K562 (cell line): ENCODE results near the gene PCBD1. TPM values are rescaled to one million over a fixed set of nuclear protein-coding genes. Genes with fewer than 3 reads are reported as not detected.

Source experiments
- CLOCK ChIP-seq: fragments of 250-450 bp; sonication (Bioruptor Pico); IDR thresholded peaks from 2 replicates; pipeline ENCODE4 v1.4.0; 2020; ENCODE audit warnings: mild to moderate bottlenecking, moderate library complexity, borderline replicate concordance
- ELK1 ChIP-seq: sonication (generic); formaldehyde crosslinking; IDR thresholded peaks from 2 replicates; pipeline ENCODE4 v1.8.1; 2022; ENCODE audit warnings: missing genetic modification reagents
- ESRRA ChIP-seq: fragments of 450-650 bp; IDR thresholded peaks from 2 replicates; pipeline ENCODE4 v1.6.1; 2014; ENCODE audit warnings: low read depth, mild to moderate bottlenecking, moderate library complexity, borderline replicate concordance
- FIP1L1 ChIP-seq: fragments of 200-400 bp; formaldehyde crosslinking; IDR thresholded peaks from 2 replicates; pipeline ENCODE4 v1.6.1; 2018; ENCODE audit warnings: mild to moderate bottlenecking, low read depth, low read length; ENCODE audit not compliant: poor library complexity, severe bottlenecking
- HNRNPK ChIP-seq: fragments of 200-400 bp; formaldehyde crosslinking; IDR thresholded peaks from one replicate; pipeline ENCODE4 v1.6.1; 2018; ENCODE audit warnings: mild to moderate bottlenecking, low read depth, low read length; ENCODE audit not compliant: poor library complexity, severe bottlenecking
- ID3 ChIP-seq, 2 experiments: fragments of 250-450 bp in 1 of 2; fragments of 450-650 bp in 1 of 2; sonication (Bioruptor Pico) in 1 of 2; IDR thresholded peaks; 2 replicates each; pipeline versions ENCODE4 v1.6.1 to v1.8.0; 2016 to 2021; ENCODE audit warnings: mild to moderate bottlenecking in 2 of 2, moderate library complexity in 2 of 2, missing compliant biosample characterization in 1 of 2, missing genetic modification characterization in 1 of 2
- IFI16 ChIP-seq: fragments of 250-450 bp; sonication (Bioruptor Pico); IDR thresholded peaks from 2 replicates; pipeline ENCODE4 v2.1.2; 2022; ENCODE audit warnings: mild to moderate bottlenecking, inconsistent platforms
- MTA3 ChIP-seq: fragments of 450-650 bp; formaldehyde crosslinking; IDR thresholded peaks from 2 replicates; pipeline ENCODE4 v1.6.1; 2017; ENCODE audit warnings: mild to moderate bottlenecking, borderline replicate concordance
- NFIX ChIP-seq: fragments of 250-450 bp; sonication (Bioruptor Pico); IDR thresholded peaks from 2 replicates; pipeline ENCODE4 v1.4.0; 2020; ENCODE audit warnings: low read depth, mild to moderate bottlenecking, moderate library complexity
- RBM34 ChIP-seq: fragments of 200-400 bp; formaldehyde crosslinking; IDR thresholded peaks from 2 replicates; pipeline ENCODE4 v1.6.1; 2018; ENCODE audit warnings: low read length, borderline replicate concordance; ENCODE audit not compliant: insufficient read depth
- SETDB1 ChIP-seq: IDR thresholded peaks from one replicate; pipeline ENCODE4 v1.6.1; 2012; ENCODE audit warnings: low read length, control low read depth, inconsistent platforms
- SPI1 ChIP-seq: IDR thresholded peaks from 2 replicates; pipeline ENCODE4 v1.6.1; 2011; ENCODE audit warnings: low read depth, low read length, control low read depth, borderline replicate concordance
- SREBF2 ChIP-seq: sonication (generic); formaldehyde crosslinking; IDR thresholded peaks from 2 replicates; pipeline ENCODE4 v1.4.0; 2020; ENCODE audit warnings: mild to moderate bottlenecking, missing genetic modification reagents
- ZNF197 ChIP-seq: fragments of 200-800 bp; sonication (Bioruptor generic); IDR thresholded peaks from 2 replicates; pipeline ENCODE4 v1.6.1; 2016; ENCODE audit warnings: low read depth, missing genetic modification characterization, missing compliant biosample characterization
- ZNF398 ChIP-seq: fragments of 250-450 bp; sonication (Bioruptor Pico); IDR thresholded peaks from 2 replicates; pipeline ENCODE4 v1.8.0; 2021; ENCODE audit warnings: moderate library complexity, mild to moderate bottlenecking, inconsistent platforms
- ZNF75A ChIP-seq: fragments of 450-650 bp; formaldehyde crosslinking; IDR thresholded peaks from 2 replicates; pipeline ENCODE4 v1.4.0; 2020; ENCODE audit warnings: mild to moderate bottlenecking
- ZNF764 ChIP-seq: fragments of 250-450 bp; sonication (Bioruptor Pico); IDR thresholded peaks from 2 replicates; pipeline ENCODE4 v1.4.0; 2020; ENCODE audit warnings: low read depth, mild to moderate bottlenecking, moderate library complexity
- polyA plus RNA-seq, 8 experiments: library from polyadenylated mRNA; depleted of rRNA in 4 of 8; stranded (reverse) in 5 of 8; unstranded in 3 of 8; fragments of >200 nt; fragmentation: Nextera tagmentation in 2 of 8; fragmentation: Illumina TruSeq in 1 of 8; extraction: Ambion mirVana in 2 of 8; extraction: Trizol in 1 of 8; gene quantifications; 2 replicates each; pipeline versions ENCODE4 v1.2.1 to v1.2.3, GENCODE V29; 2011 to 2014; ENCODE audit warnings: inconsistent platforms in 1 of 8, missing spikeins in 1 of 8
- total RNA-seq, 7 experiments: library from RNA; depleted of rRNA in 6 of 7; stranded (reverse); fragments of >200 nt in 6 of 7; fragmentation: Illumina TruSeq in 2 of 7; extraction: Trizol in 2 of 7; gene quantifications; 2 replicates each; pipeline versions ENCODE4 v1.2.1 to v1.2.3, GENCODE V29; 2011 to 2021; ENCODE audit warnings: low replicate concordance in 1 of 7

The PCBD1 gene
- total and polyA plus RNA-seq, 9 of the 15 experiments (the other 6 are each of a cell fraction or from before 2014, with no cell fraction given): 14.6 to 109 (median 57.0) TPM

GRCh38 chr10:70887804-70888800 is at the start of gene PCBD1 (continued):
- TF ChIP-seq IFI16 (CRISPR knock-in tag) (no peak), ESRRA (peak; percentile 35; the same call in 1 of the 2 replicates), ZNF764 (no peak), RBM34 (no peak), CLOCK (CRISPR knock-in tag) (no peak), ELK1 (CRISPR knock-in tag) (no peak), ZNF197 (CRISPR knock-in tag) (no peak), SPI1 (no peak), HNRNPK (no peak), FIP1L1 (no peak), SREBF2 (CRISPR knock-in tag) (no peak), SETDB1 (no peak), ID3 (CRISPR knock-in tag; IDR thresholded peaks at IDR 0.05) (no peak), ID3 (tag; IDR thresholded peaks at IDR 0.05) (0 out of 2 replicates have a peak, but pooled peaks have one; percentile 13), ZNF75A (no peak), ZNF398 (CRISPR knock-in tag) (no peak), MTA3 (peak; percentile 50; the same call in 1 of the 2 replicates), NFIX (CRISPR knock-in tag) (no peak)
